ENCODE measurements around the gene CAMK2N2.

CAMK2N2 gene

GRCh38 chr3:184240384-184241140 is 20.8 kb downstream of the CAMK2N2 start:
- ATAC-seq (peak; percentile 16), DNase-seq (no peak)

- no peak for DNase-seq
These were observed 21.6 kb downstream of the CAMK2N2 start for GRCh38 chr3:184239708-184240107.

GRCh38 chr3:184239221-184239620 is 22.1 kb downstream of the CAMK2N2 start:
- ATAC-seq (no peak), DNase-seq (no peak)

More at GRCh38 chr3:184239708-184240107, 21.6 kb downstream of the CAMK2N2 start:
- ATAC-seq: no peak

DNA sequence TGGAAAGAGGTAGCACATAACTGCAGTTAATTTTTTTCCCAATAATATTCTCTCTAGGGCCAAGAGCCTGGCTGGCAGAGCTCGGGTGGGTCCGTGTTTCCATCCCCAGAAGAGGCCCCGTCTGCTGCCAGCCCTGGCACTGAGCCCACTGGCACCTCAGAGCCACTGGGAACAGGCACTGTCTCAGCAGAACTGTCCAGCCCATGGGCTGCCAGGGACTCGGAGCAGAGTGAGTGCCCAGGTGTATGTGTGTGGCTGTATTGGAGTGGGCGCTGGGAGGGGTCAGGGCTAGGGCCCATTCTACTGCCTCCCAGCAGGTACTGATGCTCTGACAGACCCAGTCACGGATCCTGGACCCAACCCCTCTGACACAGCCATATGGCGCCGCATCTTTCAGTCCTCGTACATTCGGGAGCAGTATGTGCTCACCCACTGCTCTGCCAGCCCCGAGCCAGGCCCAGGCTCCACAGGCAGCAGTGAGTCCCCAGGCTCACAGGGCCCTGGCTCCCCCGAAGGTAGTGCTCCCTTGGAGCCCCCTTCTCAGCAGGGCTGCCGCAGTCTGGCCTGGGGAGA is 23.0 kb downstream of the CAMK2N2 start:
- no peak for ATAC-seq
- no peak for DNase-seq

GRCh38 chr3:184237807-184238206 is 23.5 kb downstream of the CAMK2N2 start:
- no peak for DNase-seq

GRCh38 chr3:184237211-184237610 is 24.1 kb downstream of the CAMK2N2 start:
- ATAC-seq: no peak
- DNase-seq: no peak

More at GRCh38 chr3:184237807-184238206, 23.5 kb downstream of the CAMK2N2 start:
- no peak for ATAC-seq

DNA sequence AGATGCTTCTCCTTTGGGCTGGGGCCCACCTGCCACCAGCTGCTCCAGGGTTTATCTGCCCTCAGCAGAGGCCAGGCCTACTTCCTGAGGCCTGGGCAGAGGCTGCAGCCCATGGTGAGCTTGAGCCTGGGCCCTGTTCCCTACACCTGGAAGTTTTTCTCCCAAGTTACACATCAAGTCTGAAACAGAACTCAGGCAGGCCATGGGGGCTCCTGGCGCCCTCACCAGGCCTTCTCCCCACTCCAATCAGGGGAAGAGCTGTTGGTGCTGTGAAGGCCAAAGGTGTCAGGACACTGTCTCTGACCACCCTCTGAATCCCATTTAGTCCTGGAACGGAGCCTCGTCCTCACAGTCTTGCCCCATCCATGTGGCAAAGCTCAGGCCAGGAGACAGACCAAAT is 24.7 kb downstream of the CAMK2N2 start:
- no peak for ATAC-seq

GRCh38 chr3:184236033-184236410 is 25.3 kb downstream of the CAMK2N2 start:
- no peak for DNase-seq
- no peak for ATAC-seq

More for the DNA sequence above, 24.7 kb downstream of the CAMK2N2 start:
- DNase-seq: no peak

- no peak for ATAC-seq
- DNase-seq: no peak
These were observed 25.8 kb downstream of the CAMK2N2 start for GRCh38 chr3:184235381-184236032.

GRCh38 chr3:184234671-184235380 is 26.5 kb downstream of the CAMK2N2 start:
- DNase-seq: no peak
- ATAC-seq: no peak

DNA sequence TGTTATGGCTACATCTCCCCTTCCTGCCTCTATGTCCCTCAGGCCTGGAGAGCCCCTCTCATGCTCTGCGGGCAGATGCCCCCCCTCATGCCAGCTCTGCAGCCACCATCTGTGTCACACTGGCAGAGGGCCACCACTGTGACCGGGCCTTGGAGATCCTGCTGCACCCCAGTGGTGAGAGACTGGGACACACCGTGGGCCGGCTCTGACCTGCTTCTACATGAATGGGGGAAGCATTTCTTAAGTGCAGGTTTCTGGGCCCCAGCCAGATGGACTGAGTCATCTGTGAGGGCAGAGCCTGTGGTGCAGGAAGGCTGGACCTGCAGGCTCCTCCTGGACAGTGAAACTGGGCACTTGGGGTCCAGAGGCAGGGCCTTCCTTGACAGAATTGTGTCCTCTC is 27.1 kb downstream of the CAMK2N2 start:
- no peak for ATAC-seq
- no peak for DNase-seq

GRCh38 chr3:184233127-184233843 is 28.1 kb downstream of the CAMK2N2 start:
- DNase-seq (no peak), ATAC-seq (no peak)

- ATAC-seq: no peak
- DNase-seq: no peak
These were observed 29.7 kb downstream of the CAMK2N2 start for GRCh38 chr3:184231671-184232070.

DNA sequence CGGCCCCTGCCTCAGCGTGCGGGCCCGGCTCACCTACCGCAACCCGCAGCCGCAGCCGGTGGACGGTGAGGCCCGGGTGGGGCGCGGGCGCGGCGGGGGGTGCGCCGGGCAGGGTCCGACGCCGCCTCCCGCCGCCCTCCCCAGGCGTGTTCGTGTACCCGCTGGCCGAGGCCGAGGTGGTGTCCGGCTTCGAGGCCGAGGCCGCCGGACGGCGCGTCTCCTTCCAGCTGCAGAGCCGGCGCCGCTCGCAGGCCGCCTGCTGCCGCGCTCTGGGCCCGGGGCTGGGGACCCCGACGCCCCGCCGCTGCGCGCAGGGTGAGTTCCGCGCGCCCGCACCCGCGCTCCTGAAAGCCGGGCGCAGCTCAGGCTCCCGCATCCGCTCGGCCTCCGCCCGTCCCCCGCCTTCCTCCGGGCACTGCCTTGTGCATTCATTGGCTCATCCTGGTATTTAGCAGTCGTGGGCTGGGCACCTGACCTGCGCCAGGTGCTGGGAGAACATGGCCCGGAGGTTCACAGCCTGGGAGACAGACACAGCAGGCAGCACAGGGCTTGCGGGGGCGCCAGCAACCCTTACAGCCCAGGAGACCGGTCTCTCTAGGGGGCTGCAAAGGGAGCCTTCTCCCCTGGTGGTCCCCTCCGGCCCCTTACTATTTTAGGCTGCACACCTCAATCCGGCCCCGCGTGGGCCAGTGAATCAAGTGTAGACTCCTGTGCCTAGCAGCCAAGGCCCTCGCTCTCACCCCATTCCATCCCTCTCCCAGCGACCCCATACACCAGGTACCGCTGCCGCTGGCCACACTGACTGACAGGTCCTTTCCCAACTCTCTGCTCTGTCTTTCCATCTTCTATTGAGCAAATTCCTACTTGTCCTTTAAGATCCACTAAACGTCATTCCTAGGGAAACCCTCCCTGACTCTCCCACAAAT is 30.5 kb downstream of the CAMK2N2 start:
- ATAC-seq (no peak), DNase-seq (no peak)

- DNase-seq (no peak), ATAC-seq (no peak)
These were observed 31.2 kb downstream of the CAMK2N2 start for GRCh38 chr3:184230081-184230602.

- peak; percentile 78 for DNase-seq
- ATAC-seq: peak; percentile 88
These were observed 31.8 kb downstream of the CAMK2N2 start, which contains the start of gene VWA5B2 for GRCh38 chr3:184229394-184230080. VWA5B2 (plus strand) TSS chr3:184229585; CDS start chr3:184230529, 944 bp downstream.

DNA sequence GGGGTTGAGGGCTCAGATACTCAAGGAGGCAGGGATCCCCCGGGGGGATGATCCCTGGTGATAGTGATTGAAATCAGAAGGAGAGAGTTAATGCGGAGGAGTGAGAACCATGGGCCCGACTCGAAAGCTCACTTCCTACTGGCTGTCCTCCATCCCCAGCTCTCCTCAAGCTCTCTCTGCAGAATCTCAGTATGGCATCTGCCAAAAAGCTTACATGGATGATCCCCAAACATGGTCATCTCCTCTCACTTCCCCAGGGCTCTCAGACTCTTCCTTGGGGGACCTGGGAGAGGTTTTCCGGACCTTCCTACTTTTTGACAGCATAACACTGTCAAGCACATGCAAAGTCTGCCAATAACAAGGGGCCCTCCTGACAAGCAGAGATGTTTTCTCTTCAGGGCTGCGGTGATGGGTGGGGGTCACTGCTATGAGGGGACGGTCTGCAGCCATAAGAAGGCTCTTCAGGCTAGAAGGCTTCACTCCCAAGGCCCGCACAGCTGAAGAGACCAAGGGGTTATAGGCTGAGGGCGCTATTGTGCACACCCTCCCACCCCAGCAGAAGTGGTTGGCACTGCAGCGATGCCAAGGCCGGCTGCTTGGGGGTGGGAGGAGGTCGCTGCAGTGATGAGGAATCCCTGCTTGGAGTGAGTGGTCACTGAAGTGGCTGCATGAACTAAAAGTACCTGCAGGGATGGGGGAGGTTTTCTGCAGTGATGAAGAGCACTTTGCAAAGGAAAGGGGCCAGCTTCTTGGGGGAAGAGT is 32.8 kb downstream of the CAMK2N2 start:
- no peak for DNase-seq
- ATAC-seq: no peak

GRCh38 chr3:184227481-184227935 is 33.8 kb downstream of the CAMK2N2 start:
- DNase-seq: peak; percentile 67
- peak; percentile 30 for ATAC-seq

DNA sequence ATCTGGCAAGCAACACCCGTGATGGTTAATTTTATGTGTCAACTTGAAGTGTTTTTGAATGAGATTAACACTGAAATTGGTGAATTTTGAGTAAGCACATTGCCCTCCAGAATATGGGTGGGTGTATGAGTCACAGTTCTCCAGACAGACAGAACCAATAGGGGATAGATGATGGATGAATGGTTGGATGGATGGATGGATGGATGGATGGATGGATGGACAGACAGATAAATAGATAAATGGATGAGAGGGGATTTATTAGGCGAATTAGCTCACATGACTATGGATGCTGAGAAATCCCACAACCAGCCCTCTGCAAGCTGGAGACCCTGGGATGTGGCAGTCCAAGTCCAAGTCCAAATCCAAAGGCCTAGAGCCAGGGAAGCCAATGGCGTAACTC is 37.4 kb downstream of the CAMK2N2 start:
- DNase-seq (no peak), ATAC-seq (no peak)
